HepG2 (cell line): Measurements from ENCODE around the gene TTC5. TPM values are rescaled to one million over a fixed set of nuclear protein-coding genes. Genes with fewer than 3 reads are reported as not detected.

ENCODE experiments used
- ATAC-seq: fragments of 200-7000 bp; cut with Tn5 transposase; 3 replicates; pipeline ENCODE4 v1.9.1; 2020; ENCODE audit warnings: mild to moderate bottlenecking, moderate library complexity
- BruUV-seq: library from RNA; stranded (reverse); fragments of 400-500 nt; replicated peaks from 2 replicates; lab custom pipeline; 2021; lab: Mats Ljungman, UMichigan
- CTCF ChIA-PET: fragments of 300-600 bp; formaldehyde crosslinking; extraction: SDS; loops from one replicate; lab custom pipeline; 2021; ENCODE audit warnings: low total read pairs, inconsistent platforms, low intra/inter-chr PET ratio; lab: Yijun Ruan, JAX
- POLR2A ChIA-PET: fragments of 350-600 bp; sonication (Branson Sonifier 250); formaldehyde crosslinking; loops from one replicate; lab custom pipeline; 2020; ENCODE audit warnings: antibody characterized with exemption, inconsistent platforms; lab: Yijun Ruan, JAX
- DNase-seq: peaks from one replicate; pipeline ENCODE4 v3.0.0-alpha.2; 2015; ENCODE audit warnings: low spot score
- FAIRE-seq: peaks from 3 replicates; lab custom pipeline; 2011; peaks lifted over from hg19 to GRCh38; lab: Jason Lieb, UNC
- H2AFZ ChIP-seq: one replicate; pipeline ENCODE4 v1.6.1; 2011; ENCODE audit warnings: low read length, inconsistent platforms
- H3K27ac ChIP-seq: fragments of 300-600 bp; 3 replicates; pipeline ENCODE4 v1.8.0; 2011; ENCODE audit warnings: mixed run types, mild to moderate bottlenecking, mixed read lengths, low read length, inconsistent platforms; ENCODE audit not compliant: insufficient read depth; ENCODE audit errors: extremely low read length
- H3K27me3 ChIP-seq, 2 experiments: fragments of 200-600 bp in 1 of 2; 2 replicates in 1 of 2; 3 replicates in 1 of 2; pipeline versions ENCODE4 v1.6.0 to v1.8.0; 2011; ENCODE audit warnings: low read length in 2 of 2, mild to moderate bottlenecking in 2 of 2, moderate library complexity in 2 of 2, inconsistent platforms in 1 of 2; ENCODE audit not compliant: insufficient read depth in 2 of 2, control insufficient read depth in 1 of 2
- H3K36me3 ChIP-seq, 2 experiments: fragments of 200-600 bp in 1 of 2; replicated peaks in 1 of 2; 2 replicates in 1 of 2; 3 replicates in 1 of 2; pipeline versions ENCODE4 v1.5.1 to v1.8.0; 2011; ENCODE audit warnings: low read length in 2 of 2, inconsistent platforms in 1 of 2; ENCODE audit not compliant: insufficient read depth in 2 of 2, control insufficient read depth in 1 of 2
- H3K4me1 ChIP-seq: 2 replicates; pipeline ENCODE4 v1.5.1; 2012; ENCODE audit warnings: low read length, inconsistent platforms; ENCODE audit not compliant: insufficient read depth
- H3K4me2 ChIP-seq: 2 replicates; pipeline ENCODE4 v1.6.0; 2011; ENCODE audit warnings: low read depth, low read length, inconsistent platforms
- H3K4me3 ChIP-seq, 3 experiments: fragments of 200-600 bp in 1 of 3; sonication (generic), shearing (Covaris generic) in 1 of 3; replicated peaks in 1 of 3; 2 replicates each; pipeline ENCODE4 v1.5.1; 2011 to 2016; ENCODE audit warnings: low read length in 3 of 3, inconsistent platforms in 2 of 3, low read depth in 2 of 3, mild to moderate bottlenecking in 2 of 3, control low read depth in 1 of 3, mixed read lengths in 1 of 3; ENCODE audit not compliant: insufficient read depth in 1 of 3
- H3K79me2 ChIP-seq: one replicate; pipeline ENCODE4 v1.6.1; 2011; ENCODE audit warnings: low read length, inconsistent platforms; ENCODE audit not compliant: insufficient read depth
- H3K9ac ChIP-seq: 2 replicates; pipeline ENCODE4 v1.6.0; 2011; ENCODE audit warnings: mild to moderate bottlenecking, low read depth, low read length, inconsistent platforms; ENCODE audit not compliant: insufficient read depth
- H3K9me3 ChIP-seq: 2 replicates; pipeline ENCODE4 v1.5.1; 2012; ENCODE audit warnings: mild to moderate bottlenecking, low read length
- H4K20me1 ChIP-seq: 2 replicates; pipeline ENCODE4 v1.6.0; 2011; ENCODE audit warnings: inconsistent platforms, mild to moderate bottlenecking, low read length, moderate library complexity; ENCODE audit not compliant: insufficient read depth
- ARID3A ChIP-seq: IDR thresholded peaks from 2 replicates; pipeline ENCODE4 v1.6.1; 2012; ENCODE audit warnings: low read depth, low read length, improper control_type of control experiment
- NR2C2 ChIP-seq: sonication (generic); formaldehyde crosslinking; IDR thresholded peaks from 2 replicates; pipeline ENCODE4 v1.4.0; 2020; ENCODE audit warnings: missing genetic modification reagents, mild to moderate bottlenecking, moderate library complexity, borderline replicate concordance
- NR2F1 ChIP-seq, 2 experiments: fragments of 450-650 bp in 1 of 2; formaldehyde crosslinking in 1 of 2; IDR thresholded peaks; 2 replicates each; pipeline versions ENCODE4 v1.5.0 to v1.6.1; 2016 to 2020; ENCODE audit warnings: mild to moderate bottlenecking in 1 of 2, missing compliant biosample characterization in 1 of 2, missing genetic modification reagents in 1 of 2, moderate library complexity in 1 of 2
- NR2F6 ChIP-seq, 2 experiments: IDR thresholded peaks; 2 replicates each; pipeline ENCODE4 v1.6.1; 2016; ENCODE audit warnings: antibody characterized with exemption in 1 of 2, mild to moderate bottlenecking in 1 of 2
- RARA ChIP-seq: IDR thresholded peaks from 2 replicates; pipeline ENCODE4 v1.6.1; 2016; ENCODE audit warnings: missing genetic modification reagents, missing compliant biosample characterization
- SALL1 ChIP-seq: sonication (generic); formaldehyde crosslinking; IDR thresholded peaks from 2 replicates; pipeline ENCODE4 v1.8.0; 2022; ENCODE audit warnings: mild to moderate bottlenecking, missing genetic modification reagents
- ZFP36 ChIP-seq: fragments of 150-350 bp; IDR thresholded peaks from 2 replicates; pipeline ENCODE4 v1.6.1; 2018; ENCODE audit warnings: borderline replicate concordance, low read length, low read depth; ENCODE audit not compliant: partially characterized antibody
- ZNF121 ChIP-seq: sonication (generic); formaldehyde crosslinking; IDR thresholded peaks from 2 replicates; pipeline ENCODE4 v1.5.0; 2020; ENCODE audit warnings: mild to moderate bottlenecking, missing genetic modification reagents
- ZNF362 ChIP-seq: sonication (generic); formaldehyde crosslinking; IDR thresholded peaks from 2 replicates; pipeline ENCODE4 v1.4.0; 2020; ENCODE audit warnings: missing genetic modification reagents, mild to moderate bottlenecking, borderline replicate concordance
- ZNF503 ChIP-seq: sonication (generic); formaldehyde crosslinking; IDR thresholded peaks from 2 replicates; pipeline ENCODE4 v1.4.0; 2020; ENCODE audit warnings: missing genetic modification reagents
- WGBS: methylation state at CpG from one replicate; pipeline ENCODE4 v1.1.6; 2017; ENCODE audit warnings: low lambda C conversion rate; 5-methylcytosine and 5-hydroxymethylcytosine counted together
- in situ Hi-C: cut with HindIII; loops from 2 replicates; pipeline ENCODE4 v1.10.0; 2017; ENCODE audit warnings: low pct_unique_long_range_greater_than_20kb; ENCODE audit not compliant: extremely low pct_ligation_motif_present
- intact Hi-C: fragments of 100-400 bp; cut with micrococcal nuclease; formaldehyde crosslinking; loops from one replicate; pipeline ENCODE4 v1.10.0; 2022; ENCODE audit not compliant: unreplicated experiment
- polyA plus RNA-seq, 8 experiments: library from polyadenylated mRNA; depleted of rRNA in 3 of 8; stranded (reverse) in 7 of 8; unstranded in 1 of 8; fragments of >200 nt; fragmentation: Illumina TruSeq in 4 of 8; extraction: Trizol in 4 of 8; gene quantifications; 2 replicates each; pipeline versions ENCODE4 v1.2.1 to v1.2.3, GENCODE V29; 2011 to 2016; ENCODE audit warnings: low read depth in 4 of 8, missing spikeins in 1 of 8, mixed read lengths in 1 of 8; ENCODE audit not compliant: insufficient read depth in 1 of 8
- total RNA-seq, 5 experiments: library from RNA; depleted of rRNA; stranded (reverse); fragments of >200 nt; fragmentation: Illumina TruSeq; extraction: Trizol; gene quantifications; 2 replicates each; pipeline ENCODE4 v1.2.3, GENCODE V29; 2016; ENCODE audit warnings: low read depth in 1 of 5

The TTC5 gene
- total and polyA plus RNA-seq, 2 of the 13 experiments (the other 11 are each of a cell fraction or from before 2014, with no cell fraction given): 8.7 to 28.5 TPM

- DNase-seq: no peak
- POLR2A ChIA-PET: interaction anchor here (1.2 to 9.8 kb wide), 2 partner anchors 8 to 128 kb away, joined by 5 to 139 read pairs; partner anchors contain the start of genes PARP2 and PIP4P1
- TF ChIP-seq ARID3A: no peak
- 0 out of 4 replicates have a peak, but pooled peaks of 1 of the 2 experiments have one; percentile 20 for TF ChIP-seq NR2F1 (CRISPR knock-in tag; IDR thresholded peaks at IDR 0.05)
- peak; percentile 54; the same call in 1 of the 2 replicates for TF ChIP-seq ZNF362 (CRISPR knock-in tag)
- TF ChIP-seq ZNF503 (CRISPR knock-in tag): 0 out of 2 replicates have a peak, but pooled peaks have one; percentile 4
- TF ChIP-seq RARA (CRISPR knock-in tag): peak; percentile 28; the same call in 1 of the 2 replicates
- TF ChIP-seq NR2F6 (IDR thresholded peaks at IDR 0.05): 0 out of 2 replicates have a peak, but pooled peaks have one; percentile 21
- peak; percentile 69 for TF ChIP-seq NR2F6 (CRISPR knock-in tag; IDR thresholded peaks at IDR 0.05)
- peak; percentile 68 for TF ChIP-seq ZNF121
- 0 out of 2 replicates have a peak, but pooled peaks have one; percentile 29 for TF ChIP-seq NR2C2 (CRISPR knock-in tag)
- 0 out of 2 replicates have a peak, but pooled peaks have one; percentile 15 for TF ChIP-seq SALL1 (CRISPR knock-in tag)
- no peak for TF ChIP-seq ZFP36
- CTCF ChIA-PET: no interaction called here
- no peak for FAIRE-seq
- Histone ChIP-seq H3K27me3 (no peaks in the 10 kb centered on the region; a peak in 1 of 5 replicates), H3K4me2 (peak overlapping the region; percentile 78), H3K4me1 (peaks cover 48% of the 10 kb centered on the region), H3K27ac (peak overlapping the region; percentile 79), H3K36me3 (peaks cover 0 to 2% of the 10 kb centered on the region in 2 experiments; a peak in 2 of 5 replicates), H3K9ac (peak overlapping the region; percentile 82; the same call in 1 of the 2 replicates), H3K9me3 (no peaks in the 10 kb centered on the region), H4K20me1 (peaks cover 12% of the 10 kb centered on the region; the same call in 1 of the 2 replicates), H3K79me2 (peaks cover 39% of the 10 kb centered on the region), H2AFZ (no peak overlapping the region), H3K4me3 (peak overlapping the region in 2 of 3 experiments; percentile 75 to 78; a peak in 2 of 6 replicates)
- in situ Hi-C loops (loop anchor here (25.0 kb wide), 2 partner anchors 128 to 653 kb away; partner anchors contain the start of genes APEX1, METTL17, OSGEP and PIP4P1), intact Hi-C loops (no loop called here)
- no peak for ATAC-seq
- no TSS peak for BruUV-seq
- 11% methylated on average over 7 of the region's 7 CpGs for WGBS
These were observed 28.3 kb upstream of the TTC5 start for GRCh38 chr14:20334017-20334416.
